GM12878 (cell line): ENCODE data around the gene ANTXR2. TPM values are rescaled to one million over a fixed set of nuclear protein-coding genes. Genes with fewer than 3 reads are reported as not detected.
"Not testable (repeated sequence)": the region's sequence is repeated elsewhere in the genome, so short reads cannot be mapped to it uniquely, and the experiment has no call there.

Source experiments
- ATAC-seq: fragments of 200-7000 bp; cut with Tn5 transposase; 3 replicates; pipeline ENCODE4 v1.9.1; 2020; ENCODE audit warnings: mild to moderate bottlenecking, moderate library complexity
- BruUV-seq: library from RNA; stranded (reverse); fragments of 400-500 nt; replicated peaks from 2 replicates; lab custom pipeline; 2021; lab: Mats Ljungman, UMichigan
- CTCF ChIA-PET: fragments of 300-600 bp; sonication (Branson Sonifier 250); formaldehyde crosslinking; extraction: SDS; loops from one replicate; lab custom pipeline; 2021; ENCODE audit warnings: inconsistent platforms; lab: Yijun Ruan, JAX
- POLR2A ChIA-PET: fragments of 350-600 bp; formaldehyde crosslinking; extraction: SDS; loops from one replicate; lab custom pipeline; 2021; ENCODE audit warnings: inconsistent platforms; lab: Charles Lee
- RAD21 ChIA-PET: fragments of 300-600 bp; sonication (Branson Sonifier 250); formaldehyde crosslinking; loops from one replicate; lab custom pipeline; 2023; ENCODE audit warnings: antibody characterized with exemption; ENCODE audit not compliant: unreplicated experiment; lab: Charles Lee
- SMC1A ChIA-PET: fragments of 300-600 bp; sonication (Branson Sonifier 250); formaldehyde crosslinking; loops from one replicate; lab custom pipeline; 2023; ENCODE audit not compliant: unreplicated experiment, uncharacterized antibody; lab: Charles Lee
- DNase-seq: peaks from one replicate; pipeline ENCODE4 v3.0.0-alpha.2; 2011; ENCODE audit warnings: low read depth, low spot score
- FAIRE-seq: peaks from 3 replicates; lab custom pipeline; 2011; peaks lifted over from hg19 to GRCh38; lab: Jason Lieb, UNC
- H2AFZ ChIP-seq: 2 replicates; pipeline ENCODE4 v1.6.0; 2011; ENCODE audit warnings: low read depth, low read length, control low read depth; ENCODE audit not compliant: control insufficient read depth
- H3K27ac ChIP-seq: 2 replicates; pipeline ENCODE4 v1.5.1; 2011; ENCODE audit warnings: control low read depth; ENCODE audit not compliant: control insufficient read depth, insufficient read depth
- H3K27me3 ChIP-seq, 2 experiments: replicated peaks in 1 of 2; 2 replicates each; pipeline versions ENCODE4 v1.6.0 to v1.6.1; 2011; ENCODE audit warnings: low read length in 1 of 2; ENCODE audit not compliant: control insufficient read depth in 2 of 2, insufficient read depth in 2 of 2
- H3K36me3 ChIP-seq, 2 experiments: 2 replicates each; pipeline ENCODE4 v1.5.1; 2011; ENCODE audit warnings: low read length in 1 of 2; ENCODE audit not compliant: control insufficient read depth in 2 of 2, insufficient read depth in 2 of 2
- H3K4me1 ChIP-seq: 2 replicates; pipeline ENCODE4 v1.6.1; 2011; ENCODE audit warnings: mild to moderate bottlenecking, low read length, moderate library complexity, mixed read lengths; ENCODE audit not compliant: control insufficient read depth, insufficient read depth
- H3K4me2 ChIP-seq: 2 replicates; pipeline ENCODE4 v1.6.0; 2011; ENCODE audit warnings: control low read depth; ENCODE audit not compliant: control insufficient read depth, insufficient read depth
- H3K4me3 ChIP-seq: fragments of 200-600 bp; sonication (generic); 2 replicates; pipeline ENCODE4 v1.5.1; 2016
- H3K79me2 ChIP-seq: 2 replicates; pipeline ENCODE4 v1.6.0; 2011; ENCODE audit warnings: low read length; ENCODE audit not compliant: control insufficient read depth, insufficient read depth
- H3K9ac ChIP-seq: 2 replicates; pipeline ENCODE4 v1.8.0; 2011; ENCODE audit warnings: low read length, control low read depth, mixed read lengths; ENCODE audit not compliant: control insufficient read depth, insufficient read depth
- H3K9me3 ChIP-seq: replicated peaks from 3 replicates; pipeline ENCODE4 v1.5.1; 2011; ENCODE audit warnings: mild to moderate bottlenecking, low read length; ENCODE audit not compliant: control insufficient read depth, insufficient read depth
- H4K20me1 ChIP-seq: 2 replicates; pipeline ENCODE4 v1.6.0; 2011; ENCODE audit not compliant: control insufficient read depth, insufficient read depth
- DPF2 ChIP-seq: fragments of 450-650 bp; IDR thresholded peaks from 2 replicates; pipeline ENCODE4 v1.6.1; 2017; ENCODE audit warnings: mild to moderate bottlenecking
- EED ChIP-seq: sonication (generic); IDR thresholded peaks from 2 replicates; pipeline ENCODE4 v1.6.1; 2016; ENCODE audit warnings: antibody characterized with exemption, low read depth
- KAT2A ChIP-seq: conservative IDR thresholded peaks from 2 replicates; pipeline ENCODE4 v1.6.1; 2011; ENCODE audit warnings: low read depth, low read length; ENCODE audit not compliant: control insufficient read depth
- NFIC ChIP-seq: IDR thresholded peaks from 2 replicates; pipeline ENCODE4 v1.6.1; 2012; ENCODE audit warnings: low read depth, mild to moderate bottlenecking, inconsistent platforms, low read length, moderate library complexity
- WGBS: methylation state at CpG from one replicate; pipeline ENCODE4 v1.1.6; 2016; ENCODE audit warnings: low lambda C conversion rate; ENCODE audit not compliant: insufficient replicate concordance, insufficient coverage; ENCODE audit errors: missing lambda C conversion rate; 5-methylcytosine and 5-hydroxymethylcytosine counted together
- in situ Hi-C: fragments of 300-500 bp; cut with MboI; formaldehyde crosslinking; loops from 9 replicates; pipeline ENCODE4 v1.14.3; 2018; ENCODE audit warnings: mixed read lengths
- intact Hi-C: fragments of 100-400 bp; cut with micrococcal nuclease; formaldehyde crosslinking; loops from one replicate; pipeline ENCODE4 v1.14.2; 2022; ENCODE audit not compliant: unreplicated experiment
- polyA plus RNA-seq, 11 experiments: library from polyadenylated mRNA; depleted of rRNA in 4 of 11; unstranded in 6 of 11; stranded (reverse) in 5 of 11; fragments of >200 nt; fragmentation: Nextera tagmentation in 4 of 11; fragmentation: Illumina TruSeq in 1 of 11; extraction: Ambion mirVana in 4 of 11; extraction: Trizol in 1 of 11; gene quantifications; 1 replicate in 1 of 11; 2 replicates in 10 of 11; pipeline versions ENCODE4 v1.2.1 to v1.2.3, GENCODE V29; 2011 to 2016; ENCODE audit warnings: inconsistent platforms in 2 of 11, missing spikeins in 2 of 11, low read depth in 1 of 11
- total RNA-seq, 4 experiments: library from RNA; depleted of rRNA in 3 of 4; stranded (reverse); fragments of >200 nt in 3 of 4; fragmentation: Illumina TruSeq in 1 of 4; extraction: Trizol in 1 of 4; gene quantifications; 2 replicates each; pipeline versions ENCODE4 v1.2.1 to v1.2.3, GENCODE V29; 2013 to 2021

The ANTXR2 gene
- total and polyA plus RNA-seq, 10 of the 15 experiments (the other 5 are each of a cell fraction or from before 2014, with no cell fraction given) = 1.4 to 8.9 (median 5.7) TPM

GRCh38 chr4:79993476-79993875 is 79.6 kb downstream of the ANTXR2 start (continued):
- no peak for TF ChIP-seq NFIC
- TF ChIP-seq, all 136 proteins: peak for 0

- TF ChIP-seq EED = no peak
- TF ChIP-seq KAT2A = no peak
- no peak for TF ChIP-seq DPF2
- Histone ChIP-seq H2AFZ (no peak overlapping the region), H3K4me1 (no peaks in the 10 kb centered on the region), H3K9ac (no peak overlapping the region), H3K36me3 (no peaks in the 10 kb centered on the region), H3K27me3 (no peaks in the 10 kb centered on the region), H4K20me1 (no peaks in the 10 kb centered on the region), H3K9me3 (no peaks in the 10 kb centered on the region; the same call in 1 of the 3 replicates), H3K27ac (no peak overlapping the region), H3K4me2 (no peak overlapping the region), H3K4me3 (no peak overlapping the region), H3K79me2 (no peaks in the 10 kb centered on the region)
- BruUV-seq = no TSS peak
- in situ Hi-C loops = no loop called here
- RAD21 ChIA-PET = no interaction called here
- SMC1A ChIA-PET = interaction anchor here (2.0 kb wide), 1 partner anchor 27 kb away, joined by 5 read pairs; no protein-coding TSS in a partner anchor
- no peak for DNase-seq
- 93% methylated on average over 3 of the region's 3 CpGs for WGBS
- FAIRE-seq = no peak
- CTCF ChIA-PET = no interaction called here
- intact Hi-C loops = no loop called here
- POLR2A ChIA-PET = no interaction called here
- no peak for ATAC-seq
Measured at GRCh38 chr4:79991601-79992000, 81.4 kb downstream of the ANTXR2 start.

- H3K4me1 ChIP-seq, H4K20me1 ChIP-seq, intact Hi-C loops, H3K9me3 ChIP-seq, H3K9ac ChIP-seq, ATAC-seq, H3K27me3 ChIP-seq, H3K36me3 ChIP-seq, DNase-seq, H3K79me2 ChIP-seq, FAIRE-seq, H3K27ac ChIP-seq, in situ Hi-C loops, H2AFZ ChIP-seq, POLR2A ChIA-PET, RAD21 ChIA-PET, CTCF ChIA-PET, H3K4me3 ChIP-seq, H3K4me2 ChIP-seq, BruUV-seq: not testable (repeated sequence)
- WGBS = 73% methylated on average over 2 of the region's 2 CpGs
- SMC1A ChIA-PET = interaction anchor here (1.3 to 2.0 kb wide), 2 partner anchors 11 to 28 kb away, joined by 3 to 5 read pairs; no protein-coding TSS in a partner anchor
Measured at GRCh38 chr4:79991100-79991499, 81.9 kb downstream of the ANTXR2 start.
